ENCODE data around the gene IGSF22.
"Not testable (repeated sequence)": the region's sequence is repeated elsewhere in the genome, so short reads cannot be mapped to it uniquely, and the experiment has no call there.

The IGSF22 gene

DNA sequence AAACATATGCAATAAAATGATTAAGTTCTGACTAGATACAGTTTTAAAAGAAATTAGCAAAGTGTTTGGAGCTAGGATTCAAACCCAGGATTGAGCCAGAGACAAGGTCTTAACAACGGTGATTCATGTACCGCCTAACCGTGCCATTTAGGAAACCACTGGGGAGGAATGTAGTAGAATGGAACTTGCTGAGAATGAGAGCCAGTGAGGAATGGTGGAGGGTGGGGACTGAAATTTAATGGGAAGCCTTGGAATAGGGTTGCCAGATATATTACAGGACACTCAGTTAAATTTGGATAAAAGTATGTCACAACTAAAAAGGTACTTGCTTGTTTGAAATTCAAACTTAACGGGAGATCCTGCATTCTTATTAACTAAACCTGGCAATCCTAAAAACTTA is 57.9 kb downstream of the IGSF22 start:
- no peak for TF ChIP-seq CTCF (IDR thresholded peaks at IDR 0.05)
- no peaks in the 10 kb centered on the region for H3K9me3 ChIP-seq
- H3K27me3 ChIP-seq = no peaks in the 10 kb centered on the region
- no peaks in the 10 kb centered on the region for H3K36me3 ChIP-seq
- no peak overlapping the region for H3K4me3 ChIP-seq (ENCODE audit: low read depth in 1 of 2, low read length in 1 of 2)
- no peak overlapping the region for H3K27ac ChIP-seq
- no peaks in the 10 kb centered on the region for H3K4me1 ChIP-seq (ENCODE audit: control insufficient read depth in 1 of 2, insufficient read depth in 1 of 2, low read depth in 1 of 2, low read length in 1 of 2)

DNA sequence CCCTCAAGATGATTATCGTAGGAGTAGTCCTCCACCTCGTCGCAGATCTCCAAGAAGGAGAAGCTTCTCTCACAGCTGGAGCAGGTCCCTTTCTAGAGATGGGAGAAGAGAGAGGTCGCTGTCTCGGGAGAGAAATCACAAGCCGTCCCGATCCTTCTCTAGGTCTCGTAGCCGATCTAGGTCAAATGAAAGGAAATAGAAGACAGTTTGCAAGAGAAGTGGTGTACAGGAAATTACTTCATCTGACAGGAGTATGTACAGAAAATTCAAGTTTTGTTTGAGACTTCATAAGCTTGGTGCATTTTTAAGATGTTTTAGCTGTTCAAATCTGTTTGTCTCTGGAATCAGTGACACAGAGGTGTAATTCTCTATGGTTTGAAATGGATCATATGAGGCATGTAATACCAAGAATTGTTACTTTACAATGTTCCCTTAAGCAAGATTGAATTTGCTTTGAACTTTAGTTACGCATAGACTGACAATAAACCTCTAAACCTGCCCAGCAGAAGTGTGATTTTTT is 60.6 kb downstream of the IGSF22 start:
- H3K9me3 ChIP-seq; H3K27ac ChIP-seq; H3K4me1 ChIP-seq (ENCODE audit: control insufficient read depth in 1 of 2, insufficient read depth in 1 of 2, low read depth in 1 of 2, low read length in 1 of 2); H3K27me3 ChIP-seq; H3K36me3 ChIP-seq; H3K4me3 ChIP-seq (ENCODE audit: low read depth in 1 of 2, low read length in 1 of 2): not testable (repeated sequence)

GRCh38 chr11:18657673-18658072 is 68.3 kb downstream of the IGSF22 start:
- H3K4me3 ChIP-seq (ENCODE audit: low read depth in 1 of 2, low read length in 1 of 2) = no peak overlapping the region

More at GRCh38 chr11:18657673-18658072, 68.3 kb downstream of the IGSF22 start:
- H3K27ac ChIP-seq = no peak overlapping the region
- TF ChIP-seq CTCF (IDR thresholded peaks at IDR 0.05) = no peak
- H3K27me3 ChIP-seq = no peaks in the 10 kb centered on the region
- H3K36me3 ChIP-seq = no peaks in the 10 kb centered on the region
- no peaks in the 10 kb centered on the region for H3K4me1 ChIP-seq (ENCODE audit: control insufficient read depth in 1 of 2, insufficient read depth in 1 of 2, low read depth in 1 of 2, low read length in 1 of 2)
- H3K9me3 ChIP-seq = no peaks in the 10 kb centered on the region

Measured in neutrophil (primary cell).